Right hindlimb (tissue), 1 donor: ENCODE data around the gene VAT1L.

Experiments used
- DNase-seq: peaks from one replicate; pipeline ENCODE4 v3.0.0-alpha.2; 2018

Gene VAT1L

GRCh38 chr16:77836801-77837200, 48.4 kb downstream of the VAT1L start:
- DNase-seq: no peak

- no peak for DNase-seq
Measured at GRCh38 chr16:77838597-77839255, 50.4 kb downstream of the VAT1L start.

- no peak for DNase-seq
Measured at GRCh38 chr16:77840093-77840492, 51.7 kb downstream of the VAT1L start.

GRCh38 chr16:77840673-77841501, 52.5 kb downstream of the VAT1L start:
- no peak for DNase-seq

- DNase-seq: no peak
Measured at GRCh38 chr16:77841502-77841763, 53.1 kb downstream of the VAT1L start.

GRCh38 chr16:77842468-77842867, 54.1 kb downstream of the VAT1L start:
- no peak for DNase-seq

GRCh38 chr16:77843405-77843804, 55.0 kb downstream of the VAT1L start:
- DNase-seq: no peak

- no peak for DNase-seq
Measured at GRCh38 chr16:77844801-77845200, 56.4 kb downstream of the VAT1L start.

GRCh38 chr16:77849646-77850258, 61.4 kb downstream of the VAT1L start:
- no peak for DNase-seq

- DNase-seq: no peak
Measured at GRCh38 chr16:77850636-77851333, 62.4 kb downstream of the VAT1L start.

- DNase-seq: no peak
Measured at GRCh38 chr16:77853161-77853560, 64.8 kb downstream of the VAT1L start.

- DNase-seq: no peak
Measured at GRCh38 chr16:77856438-77857160, 68.2 kb downstream of the VAT1L start.

GRCh38 chr16:77858060-77858459, 69.7 kb downstream of the VAT1L start:
- no peak for DNase-seq

- DNase-seq: no peak
Measured at GRCh38 chr16:77859493-77860232, 71.3 kb downstream of the VAT1L start.

- DNase-seq: no peak
Measured at GRCh38 chr16:77860953-77861352, 72.6 kb downstream of the VAT1L start.

GRCh38 chr16:77863250-77863649, 74.9 kb downstream of the VAT1L start:
- no peak for DNase-seq

- DNase-seq: no peak
Measured at GRCh38 chr16:77866752-77867151, 78.4 kb downstream of the VAT1L start.

GRCh38 chr16:77868052-77868451, 79.7 kb downstream of the VAT1L start:
- no peak for DNase-seq

GRCh38 chr16:77868478-77868877, 80.1 kb downstream of the VAT1L start:
- DNase-seq: no peak

GRCh38 chr16:77869997-77870813, 81.8 kb downstream of the VAT1L start:
- peak; percentile 69 for DNase-seq

- no peak for DNase-seq
Measured at GRCh38 chr16:77871932-77872331, 83.6 kb downstream of the VAT1L start.
